OCI-LY3 (cell line): Measurements from ENCODE around the gene TRABD2B.

Experiments
- H2AFZ ChIP-seq: fragments of 200-600, 300-600 bp; shearing (Covaris generic); 2 replicates; pipeline ENCODE4 v1.6.0; 2014; ENCODE audit warnings: antibody characterized with exemption, low read depth, low read length
- H3K27ac ChIP-seq: fragments of 200-600, 300-600 bp; sonication (generic); 2 replicates; pipeline ENCODE4 v1.5.1; 2014; ENCODE audit warnings: mild to moderate bottlenecking, low read length, moderate library complexity, mixed read lengths
- H3K27me3 ChIP-seq: fragments of 200-600, 300-600 bp; sonication (generic); 2 replicates; pipeline ENCODE4 v1.6.1; 2014; ENCODE audit warnings: low read depth, low read length, mixed read lengths
- H3K36me3 ChIP-seq: fragments of 200-600, 300-600 bp; sonication (generic); replicated peaks from 2 replicates; pipeline ENCODE3; 2014; ENCODE audit warnings: low read depth, low read length, mixed read lengths
- H3K4me1 ChIP-seq: fragments of 300-600, 200-600 bp; sonication (generic); 2 replicates; pipeline ENCODE4 v1.6.1; 2014; ENCODE audit warnings: low read length, mixed read lengths
- H3K4me2 ChIP-seq: fragments of 200-600, 300-600 bp; sonication (generic); 2 replicates; pipeline ENCODE4 v1.6.1; 2014; ENCODE audit warnings: low read length, mixed read lengths
- H3K4me3 ChIP-seq: fragments of 300-600, 200-600 bp; sonication (generic); 2 replicates; pipeline ENCODE4 v1.5.1; 2014; ENCODE audit warnings: antibody characterized with exemption, mild to moderate bottlenecking, low read length, moderate library complexity
- H3K79me2 ChIP-seq: fragments of 300-600, 200-600 bp; shearing (Covaris generic); 2 replicates; pipeline ENCODE4 v1.6.1; 2014; ENCODE audit warnings: mild to moderate bottlenecking, low read length, mixed read lengths
- H3K9ac ChIP-seq: fragments of 300-600, 200-600 bp; shearing (Covaris generic); 2 replicates; pipeline ENCODE4 v1.6.0; 2014; ENCODE audit warnings: mild to moderate bottlenecking, low read length, moderate library complexity
- H3K9me3 ChIP-seq: fragments of 200-600, 300-600 bp; shearing (Covaris generic); 2 replicates; pipeline ENCODE4 v1.6.1; 2014; ENCODE audit warnings: low read length, mixed read lengths; ENCODE audit not compliant: insufficient read depth
- H4K20me1 ChIP-seq: fragments of 200-600, 300-600 bp; sonication (generic); 2 replicates; pipeline ENCODE4 v1.6.1; 2016; ENCODE audit warnings: low read length, mixed read lengths; ENCODE audit not compliant: insufficient read depth
- EZH2phosphoT487 ChIP-seq: fragments of 200-600 bp; shearing (Covaris generic); IDR thresholded peaks from 2 replicates; pipeline ENCODE4 v1.6.1; 2018; ENCODE audit warnings: antibody characterized with exemption, mixed run types, low read depth
- TF ChIP-seq, protein P1 (sequence below): fragments of 200-600, 300-600 bp; sonication (generic); IDR thresholded peaks from 2 replicates; pipeline ENCODE4 v1.5.1; 2014; ENCODE audit warnings: antibody characterized with exemption, low read length, low read depth

Gene TRABD2B

DNA sequence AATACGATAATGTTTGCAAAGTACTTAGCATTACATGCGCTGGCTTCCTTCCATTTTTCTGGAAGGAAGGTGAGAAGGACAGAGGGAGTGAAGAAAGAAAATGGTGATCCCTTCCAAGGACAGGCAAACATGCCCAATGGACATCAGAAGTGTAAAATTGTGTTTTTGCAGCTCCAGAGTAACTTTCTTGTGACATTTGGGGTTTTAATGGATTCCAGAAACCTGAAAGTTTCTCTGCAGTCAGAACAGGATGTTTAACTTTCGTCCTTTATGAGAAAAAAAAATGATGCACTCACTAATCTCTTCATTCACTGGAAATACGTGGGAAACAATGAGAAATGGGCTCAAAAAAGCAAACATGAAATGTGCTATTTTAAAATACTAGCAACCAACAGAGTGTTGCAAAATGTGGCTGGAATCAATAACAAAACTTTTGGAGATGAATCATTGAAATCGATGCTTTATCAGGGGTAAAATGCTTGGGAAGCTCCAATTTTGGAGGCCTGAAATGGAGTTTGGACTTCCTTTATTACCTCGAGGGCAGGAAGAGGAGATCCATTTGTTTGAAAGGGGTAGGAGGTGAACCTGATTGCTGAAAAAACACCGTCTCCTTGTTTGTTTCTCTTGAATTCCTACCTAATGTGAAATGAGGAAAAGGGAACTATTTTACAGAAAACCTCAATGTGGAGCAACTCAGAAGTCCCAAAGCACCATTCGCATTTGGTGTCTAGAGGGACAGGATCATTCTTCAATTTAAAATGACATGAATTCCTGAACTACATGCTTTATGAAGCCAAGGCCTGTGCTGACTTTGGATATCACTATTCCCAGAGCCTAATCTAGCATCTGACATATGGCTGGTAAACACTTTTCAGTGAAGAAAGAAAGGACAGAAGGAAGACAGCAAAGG lies 129.5 kb downstream of the TRABD2B start:
- Histone ChIP-seq H4K20me1 (no peaks in the 10 kb centered on the region), H3K4me2 (no peak overlapping the region), H3K9me3 (no peaks in the 10 kb centered on the region), H3K4me1 (no peaks in the 10 kb centered on the region), H3K9ac (no peak overlapping the region), H3K79me2 (no peaks in the 10 kb centered on the region), H3K27me3 (no peaks in the 10 kb centered on the region), H2AFZ (no peak overlapping the region), H3K27ac (no peak overlapping the region), H3K36me3 (no peaks in the 10 kb centered on the region), H3K4me3 (no peak overlapping the region)
- TF ChIP-seq EZH2phosphoT487, result no peak
- TF ChIP-seq, protein P1, sequence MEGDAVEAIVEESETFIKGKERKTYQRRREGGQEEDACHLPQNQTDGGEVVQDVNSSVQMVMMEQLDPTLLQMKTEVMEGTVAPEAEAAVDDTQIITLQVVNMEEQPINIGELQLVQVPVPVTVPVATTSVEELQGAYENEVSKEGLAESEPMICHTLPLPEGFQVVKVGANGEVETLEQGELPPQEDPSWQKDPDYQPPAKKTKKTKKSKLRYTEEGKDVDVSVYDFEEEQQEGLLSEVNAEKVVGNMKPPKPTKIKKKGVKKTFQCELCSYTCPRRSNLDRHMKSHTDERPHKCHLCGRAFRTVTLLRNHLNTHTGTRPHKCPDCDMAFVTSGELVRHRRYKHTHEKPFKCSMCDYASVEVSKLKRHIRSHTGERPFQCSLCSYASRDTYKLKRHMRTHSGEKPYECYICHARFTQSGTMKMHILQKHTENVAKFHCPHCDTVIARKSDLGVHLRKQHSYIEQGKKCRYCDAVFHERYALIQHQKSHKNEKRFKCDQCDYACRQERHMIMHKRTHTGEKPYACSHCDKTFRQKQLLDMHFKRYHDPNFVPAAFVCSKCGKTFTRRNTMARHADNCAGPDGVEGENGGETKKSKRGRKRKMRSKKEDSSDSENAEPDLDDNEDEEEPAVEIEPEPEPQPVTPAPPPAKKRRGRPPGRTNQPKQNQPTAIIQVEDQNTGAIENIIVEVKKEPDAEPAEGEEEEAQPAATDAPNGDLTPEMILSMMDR, result no peak

DNA sequence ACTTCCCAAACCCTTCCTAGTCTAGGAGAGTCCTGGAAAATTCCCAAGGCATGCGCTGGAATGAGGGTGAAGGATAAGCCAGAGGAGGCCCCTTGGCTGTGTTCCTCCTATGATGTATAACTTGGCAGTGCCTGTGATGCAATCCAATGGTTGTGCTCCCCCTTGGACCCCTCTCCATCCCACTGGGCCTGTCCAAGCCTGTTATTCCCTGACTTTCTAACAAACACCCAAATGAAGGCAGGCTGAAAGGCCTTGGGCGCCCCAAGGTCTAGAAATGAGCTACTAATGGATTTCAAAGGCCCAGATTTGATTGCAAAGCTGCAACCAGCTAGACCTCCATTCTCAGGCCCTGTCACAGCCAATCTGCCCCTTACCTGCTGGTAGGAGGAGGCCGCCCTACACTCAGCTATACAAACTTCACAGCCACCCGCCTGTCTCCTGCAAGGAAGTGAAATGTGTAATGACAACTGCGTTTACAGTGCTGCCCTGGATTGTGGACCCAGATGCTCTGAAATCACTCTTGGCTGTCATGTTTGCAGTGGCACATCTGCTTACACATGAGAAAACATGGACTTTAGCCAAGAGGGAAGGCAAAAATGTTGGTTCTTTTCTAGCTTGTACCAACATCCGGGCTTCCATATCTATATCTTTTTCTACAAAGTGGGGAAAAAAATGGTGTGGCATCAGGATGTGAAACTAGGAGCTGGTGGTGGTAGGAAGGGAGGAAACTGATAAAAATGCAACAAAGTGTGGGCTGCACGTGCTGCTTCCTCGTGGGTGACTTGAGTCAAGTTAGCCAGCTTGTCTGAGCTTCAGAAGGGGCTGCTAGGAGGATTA lies 130.4 kb downstream of the TRABD2B start:
- H3K27ac ChIP-seq, result no peak overlapping the region
- H3K36me3 ChIP-seq, result no peaks in the 10 kb centered on the region
- H3K9ac ChIP-seq, result no peak overlapping the region
- TF ChIP-seq, protein P1, result no peak
- no peak for TF ChIP-seq EZH2phosphoT487
- H3K4me3 ChIP-seq, result no peak overlapping the region
- no peaks in the 10 kb centered on the region for H4K20me1 ChIP-seq
- H2AFZ ChIP-seq, result no peak overlapping the region
- no peaks in the 10 kb centered on the region for H3K27me3 ChIP-seq
- no peaks in the 10 kb centered on the region for H3K9me3 ChIP-seq
- H3K79me2 ChIP-seq, result no peaks in the 10 kb centered on the region
- H3K4me1 ChIP-seq, result no peaks in the 10 kb centered on the region
- no peak overlapping the region for H3K4me2 ChIP-seq

DNA sequence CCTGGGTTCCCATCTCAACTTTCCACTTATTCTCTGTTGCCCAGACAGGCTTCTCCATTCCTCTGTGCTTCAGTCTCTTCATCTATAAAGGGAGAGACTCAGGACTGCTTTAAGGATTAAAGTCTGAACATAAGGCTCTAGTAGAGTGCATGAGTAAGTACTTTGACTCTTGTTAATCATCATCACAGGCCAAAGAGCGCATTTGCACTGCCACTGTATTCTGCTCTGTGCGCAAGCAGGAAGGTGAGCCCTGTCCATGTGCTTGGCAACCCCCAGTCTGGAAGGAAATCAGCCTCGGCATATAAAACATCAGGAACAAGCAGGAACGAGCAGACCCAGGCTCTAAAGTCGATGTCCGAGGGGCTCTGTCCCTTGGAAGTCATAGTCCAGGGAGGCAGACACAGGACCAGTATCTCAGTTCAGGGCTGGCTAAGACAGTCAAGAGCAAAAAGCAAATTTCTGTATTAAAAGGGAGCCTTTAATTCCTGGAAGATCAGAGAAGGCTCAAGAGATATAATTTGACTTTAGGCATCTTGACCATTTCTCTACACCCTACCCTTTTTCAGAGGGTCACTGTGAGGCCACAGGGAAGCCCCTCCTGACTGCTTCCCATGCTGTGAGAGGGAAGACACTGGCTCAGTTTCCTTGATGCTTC lies 131.2 kb downstream of the TRABD2B start:
- H3K4me2 ChIP-seq, result no peak overlapping the region

More for the DNA sequence above, 131.2 kb downstream of the TRABD2B start:
- H3K9me3 ChIP-seq, result no peaks in the 10 kb centered on the region
- no peak for TF ChIP-seq EZH2phosphoT487
- TF ChIP-seq, protein P1, result no peak
- no peak overlapping the region for H3K4me3 ChIP-seq
- H3K36me3 ChIP-seq, result no peaks in the 10 kb centered on the region
- H3K79me2 ChIP-seq, result no peaks in the 10 kb centered on the region
- no peaks in the 10 kb centered on the region for H3K27me3 ChIP-seq
- no peaks in the 10 kb centered on the region for H4K20me1 ChIP-seq
- H2AFZ ChIP-seq, result no peak overlapping the region
- H3K27ac ChIP-seq, result no peak overlapping the region
- no peak overlapping the region for H3K9ac ChIP-seq
- H3K4me1 ChIP-seq, result no peaks in the 10 kb centered on the region
